OCI-LY3 (cell line): ENCODE results near the gene KDM7A.

ENCODE experiments used
- CTCF ChIP-seq: fragments of 200-600, 300-600 bp; sonication (generic); IDR thresholded peaks from 2 replicates; pipeline ENCODE4 v1.5.1; 2014; ENCODE audit warnings: antibody characterized with exemption, low read length, low read depth
- EZH2phosphoT487 ChIP-seq: fragments of 200-600 bp; shearing (Covaris generic); IDR thresholded peaks from 2 replicates; pipeline ENCODE4 v1.6.1; 2018; ENCODE audit warnings: antibody characterized with exemption, mixed run types, low read depth

GRCh38 chr7:140048989-140049338 is 127.8 kb downstream of the KDM7A start:
- TF ChIP-seq CTCF = no peak
- no peak for TF ChIP-seq EZH2phosphoT487
